Activated T-helper 2 cell treated with anti-CD3 and anti-CD28 coated beads, Interferon-gamma antibody, Interleukin-2, Interleukin-4, amounts not matched to agents 10 μg/mL and 5 μg/mL and 100 μg/mL, durations not matched to agents 14 hours and 24 hours and 36 hours (primary cell): ENCODE data around the gene KRT20. TPM values are rescaled to one million over a fixed set of nuclear protein-coding genes. Genes with fewer than 3 reads are reported as not detected.

Source experiments
- DNase-seq: peaks from one replicate; pipeline ENCODE4 v3.0.0; 2021; ENCODE audit warnings: low spot score
- H3K27ac Mint-ChIP-seq: one replicate; pipeline ENCODE4 v1.8.0; 2021; ENCODE audit warnings: mixed read lengths
- H3K27me3 Mint-ChIP-seq: one replicate; pipeline ENCODE4 v1.8.0; 2021; ENCODE audit warnings: low read depth, mixed read lengths
- H3K36me3 Mint-ChIP-seq: one replicate; pipeline ENCODE4 v1.8.0; 2021; ENCODE audit warnings: low read depth, mixed read lengths
- H3K4me1 Mint-ChIP-seq: one replicate; pipeline ENCODE4 v1.8.0; 2021; ENCODE audit warnings: low read depth, mixed read lengths
- H3K4me3 Mint-ChIP-seq: one replicate; pipeline ENCODE4 v1.8.0; 2021; ENCODE audit warnings: low read depth, mild to moderate bottlenecking, moderate library complexity, mixed read lengths
- H3K9me3 Mint-ChIP-seq: one replicate; pipeline ENCODE4 v1.8.0; 2021; ENCODE audit warnings: mixed read lengths
- intact Hi-C: fragments of 100-400 bp; cut with micrococcal nuclease; formaldehyde crosslinking; loops from one replicate; pipeline ENCODE4 v1.15.1; 2023
- total RNA-seq: library from RNA; stranded (reverse); gene quantifications from 2 replicates; pipeline ENCODE4 v1.2.3, GENCODE V29; 2022

KRT20 gene
- total RNA-seq, 1 donor from 2014 or later = not detected

GRCh38 chr17:40836020-40836419, 49.0 kb downstream of the KRT20 start:
- H3K27me3 Mint-ChIP-seq = peaks cover 7% of the 10 kb centered on the region
- peaks cover 7% of the 10 kb centered on the region for H3K36me3 Mint-ChIP-seq
- H3K4me1 Mint-ChIP-seq = peaks cover 6% of the 10 kb centered on the region
- no peak overlapping the region for H3K4me3 Mint-ChIP-seq
- intact Hi-C loops = no loop called here
- no peak for DNase-seq
- no peaks in the 10 kb centered on the region for H3K9me3 Mint-ChIP-seq
- no peak overlapping the region for H3K27ac Mint-ChIP-seq

GRCh38 chr17:40833882-40834281, 51.2 kb downstream of the KRT20 start:
- Mint-ChIP-seq H3K4me3 (no peak overlapping the region), H3K27me3 (no peaks in the 10 kb centered on the region), H3K36me3 (peaks cover 9% of the 10 kb centered on the region), H3K27ac (no peak overlapping the region), H3K9me3 (no peaks in the 10 kb centered on the region), H3K4me1 (peaks cover 6% of the 10 kb centered on the region)
- intact Hi-C loops = no loop called here
- DNase-seq = no peak

GRCh38 chr17:40832840-40833239, 52.2 kb downstream of the KRT20 start:
- Mint-ChIP-seq H3K27ac (no peak overlapping the region), H3K36me3 (peaks cover 9% of the 10 kb centered on the region), H3K9me3 (no peaks in the 10 kb centered on the region), H3K27me3 (no peaks in the 10 kb centered on the region), H3K4me1 (peaks cover 14% of the 10 kb centered on the region), H3K4me3 (no peak overlapping the region)
- DNase-seq = no peak
- intact Hi-C loops = no loop called here

- Mint-ChIP-seq H3K27ac (no peak overlapping the region), H3K4me1 (peaks cover 25% of the 10 kb centered on the region), H3K36me3 (peaks cover 9% of the 10 kb centered on the region), H3K27me3 (no peaks in the 10 kb centered on the region), H3K4me3 (no peak overlapping the region), H3K9me3 (no peaks in the 10 kb centered on the region)
- DNase-seq = no peak
- intact Hi-C loops = no loop called here
Measured at GRCh38 chr17:40830085-40830776, 54.8 kb downstream of the KRT20 start.

GRCh38 chr17:40828454-40829044, 56.5 kb downstream of the KRT20 start:
- Mint-ChIP-seq H3K9me3 (no peaks in the 10 kb centered on the region), H3K36me3 (peaks cover 3% of the 10 kb centered on the region), H3K27me3 (no peaks in the 10 kb centered on the region), H3K27ac (no peak overlapping the region), H3K4me3 (no peak overlapping the region), H3K4me1 (peaks cover 33% of the 10 kb centered on the region)
- intact Hi-C loops = no loop called here
- DNase-seq = no peak

GRCh38 chr17:40827746-40828453, 57.1 kb downstream of the KRT20 start:
- Mint-ChIP-seq H3K36me3 (peaks cover 3% of the 10 kb centered on the region), H3K9me3 (no peaks in the 10 kb centered on the region), H3K27me3 (no peaks in the 10 kb centered on the region), H3K4me3 (peak overlapping the region; percentile 46), H3K27ac (peak overlapping the region; percentile 67), H3K4me1 (peaks cover 31% of the 10 kb centered on the region)
- DNase-seq = no peak
- intact Hi-C loops = no loop called here

Other genes starting within 250 kb of the KRT20 start
- 126 and 131 TPM in 2 replicates for gene SMARCE1, start 237.4 kb downstream of the KRT20 start, total RNA-seq
- gene KRT222, start 220.1 kb downstream of the KRT20 start, total RNA-seq = 0.43 TPM in 1 of 2 replicates, not detected in the other
- gene KRT24, start 181.5 kb downstream of the KRT20 start, total RNA-seq = not detected in 2 replicates
- not detected in 2 replicates for gene KRT25, start 129.9 kb downstream of the KRT20 start, total RNA-seq
- not detected in 2 replicates for gene KRT26, start 113.0 kb downstream of the KRT20 start, total RNA-seq
- not detected in 2 replicates for gene KRT27, start 102.7 kb downstream of the KRT20 start, total RNA-seq
- gene KRT28, start 85.3 kb downstream of the KRT20 start, total RNA-seq = not detected in 2 replicates
- gene KRT10, start 62.6 kb downstream of the KRT20 start, total RNA-seq = 27.8 and 29.1 TPM in 2 replicates
- not detected in 2 replicates for gene KRT12, start 18.0 kb downstream of the KRT20 start, total RNA-seq
- not detected in 2 replicates for gene KRT23, start 52.4 kb upstream of the KRT20 start, total RNA-seq
- not detected in 2 replicates for gene KRT39, start 81.7 kb upstream of the KRT20 start, total RNA-seq
- gene KRT40, start 99.1 kb upstream of the KRT20 start, total RNA-seq = not detected in 2 replicates
- gene KRTAP3-3, start 108.9 kb upstream of the KRT20 start, total RNA-seq = not detected in 2 replicates
- not detected in 2 replicates for gene KRTAP3-2, start 114.7 kb upstream of the KRT20 start, total RNA-seq
- not detected in 2 replicates for gene KRTAP3-1, start 123.9 kb upstream of the KRT20 start, total RNA-seq
- not detected in 2 replicates for gene KRTAP1-5, start 142.0 kb upstream of the KRT20 start, total RNA-seq
- gene KRTAP1-4, start 145.0 kb upstream of the KRT20 start, total RNA-seq = not detected in 2 replicates
- not detected in 2 replicates for gene KRTAP1-3, start 149.6 kb upstream of the KRT20 start, total RNA-seq
- gene KRTAP1-1, start 156.2 kb upstream of the KRT20 start, total RNA-seq = not detected in 2 replicates
- gene KRTAP2-1, start 162.1 kb upstream of the KRT20 start, total RNA-seq = not detected in 2 replicates
- gene KRTAP2-2, start 170.0 kb upstream of the KRT20 start, total RNA-seq = not detected in 2 replicates
- gene KRTAP2-3, start 174.9 kb upstream of the KRT20 start, total RNA-seq = not detected in 2 replicates
- gene KRTAP2-4, start 180.6 kb upstream of the KRT20 start, total RNA-seq = not detected in 2 replicates
- gene KRTAP4-7, start 198.9 kb upstream of the KRT20 start, total RNA-seq = not detected in 2 replicates
- not detected in 2 replicates for gene KRTAP4-8, start 212.9 kb upstream of the KRT20 start, total RNA-seq
- gene KRTAP4-16, start 217.0 kb upstream of the KRT20 start, total RNA-seq = not detected in 2 replicates
- gene KRTAP4-9, start 220.1 kb upstream of the KRT20 start, total RNA-seq = not detected in 2 replicates
- not detected in 2 replicates for gene KRTAP4-11, start 233.1 kb upstream of the KRT20 start, total RNA-seq
- not detected in 2 replicates for gene KRTAP4-12, start 238.9 kb upstream of the KRT20 start, total RNA-seq